GM12801 (cell line): Measurements from ENCODE around the gene CTNND2.

Source experiments
- TF ChIP-seq, protein P1 (sequence below): IDR thresholded peaks from one replicate; pipeline ENCODE4 v1.5.1; 2011; ENCODE audit warnings: control low read depth; ENCODE audit not compliant: insufficient read length; ENCODE audit errors: extremely low read depth

The CTNND2 gene

GRCh38 chr5:11191673-11192072 lies 712.6 kb downstream of the CTNND2 start:
- TF ChIP-seq, protein P1, sequence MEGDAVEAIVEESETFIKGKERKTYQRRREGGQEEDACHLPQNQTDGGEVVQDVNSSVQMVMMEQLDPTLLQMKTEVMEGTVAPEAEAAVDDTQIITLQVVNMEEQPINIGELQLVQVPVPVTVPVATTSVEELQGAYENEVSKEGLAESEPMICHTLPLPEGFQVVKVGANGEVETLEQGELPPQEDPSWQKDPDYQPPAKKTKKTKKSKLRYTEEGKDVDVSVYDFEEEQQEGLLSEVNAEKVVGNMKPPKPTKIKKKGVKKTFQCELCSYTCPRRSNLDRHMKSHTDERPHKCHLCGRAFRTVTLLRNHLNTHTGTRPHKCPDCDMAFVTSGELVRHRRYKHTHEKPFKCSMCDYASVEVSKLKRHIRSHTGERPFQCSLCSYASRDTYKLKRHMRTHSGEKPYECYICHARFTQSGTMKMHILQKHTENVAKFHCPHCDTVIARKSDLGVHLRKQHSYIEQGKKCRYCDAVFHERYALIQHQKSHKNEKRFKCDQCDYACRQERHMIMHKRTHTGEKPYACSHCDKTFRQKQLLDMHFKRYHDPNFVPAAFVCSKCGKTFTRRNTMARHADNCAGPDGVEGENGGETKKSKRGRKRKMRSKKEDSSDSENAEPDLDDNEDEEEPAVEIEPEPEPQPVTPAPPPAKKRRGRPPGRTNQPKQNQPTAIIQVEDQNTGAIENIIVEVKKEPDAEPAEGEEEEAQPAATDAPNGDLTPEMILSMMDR = no peak

DNA sequence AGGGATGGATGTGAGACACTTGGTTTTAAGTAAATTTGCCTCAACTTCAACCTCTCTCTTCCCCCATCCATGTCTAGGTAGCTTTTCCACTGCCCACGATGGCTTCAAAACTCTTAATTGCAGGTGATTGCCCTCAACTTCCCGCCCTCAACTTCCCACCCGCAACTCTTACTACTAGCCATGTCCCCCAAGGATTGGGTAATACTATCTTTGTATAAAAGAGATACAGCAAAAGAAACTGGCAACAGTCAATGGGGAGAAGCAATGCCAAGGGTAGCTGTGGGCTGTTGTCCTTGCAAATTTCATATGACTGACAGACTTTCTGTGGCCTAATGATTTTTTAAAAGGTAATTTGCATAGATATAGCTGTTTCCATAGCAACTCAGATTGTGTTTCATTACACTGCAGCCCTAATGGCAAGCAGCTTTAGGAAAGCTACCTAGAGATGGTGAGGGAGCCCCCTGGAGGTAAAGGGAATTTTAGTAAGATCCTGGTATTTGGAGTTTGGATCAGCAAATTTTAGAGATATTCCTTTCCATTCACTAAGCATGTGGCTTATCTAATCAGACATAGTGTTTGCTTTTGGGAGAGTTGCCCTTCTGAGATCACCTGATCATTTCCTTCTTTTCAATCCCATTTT lies 721.7 kb downstream of the CTNND2 start:
- TF ChIP-seq, protein P1 = no peak

DNA sequence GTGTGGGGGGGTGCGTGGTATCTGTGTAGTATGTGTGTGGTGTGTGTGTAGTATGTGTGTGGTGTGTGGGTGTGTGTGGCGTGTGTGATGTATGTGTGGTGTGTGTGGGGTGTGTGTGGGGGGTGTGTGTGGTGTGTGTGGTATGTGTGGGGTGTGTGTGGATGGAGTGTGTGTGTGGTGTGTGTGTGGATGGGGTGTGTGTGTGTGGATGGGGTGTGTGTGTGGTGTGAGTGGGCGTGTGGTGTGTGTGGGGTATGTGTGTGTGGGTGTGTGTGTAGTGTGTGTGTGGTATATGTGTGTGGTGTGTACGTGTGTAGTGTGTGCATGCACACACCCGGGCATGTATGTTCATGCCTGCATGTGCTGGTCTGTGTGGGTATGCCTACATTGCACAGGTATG lies 722.3 kb downstream of the CTNND2 start:
- TF ChIP-seq, protein P1 = no peak

- TF ChIP-seq, protein P1 = no peak
Observed at GRCh38 chr5:11180890-11181289, 723.4 kb downstream of the CTNND2 start.

DNA sequence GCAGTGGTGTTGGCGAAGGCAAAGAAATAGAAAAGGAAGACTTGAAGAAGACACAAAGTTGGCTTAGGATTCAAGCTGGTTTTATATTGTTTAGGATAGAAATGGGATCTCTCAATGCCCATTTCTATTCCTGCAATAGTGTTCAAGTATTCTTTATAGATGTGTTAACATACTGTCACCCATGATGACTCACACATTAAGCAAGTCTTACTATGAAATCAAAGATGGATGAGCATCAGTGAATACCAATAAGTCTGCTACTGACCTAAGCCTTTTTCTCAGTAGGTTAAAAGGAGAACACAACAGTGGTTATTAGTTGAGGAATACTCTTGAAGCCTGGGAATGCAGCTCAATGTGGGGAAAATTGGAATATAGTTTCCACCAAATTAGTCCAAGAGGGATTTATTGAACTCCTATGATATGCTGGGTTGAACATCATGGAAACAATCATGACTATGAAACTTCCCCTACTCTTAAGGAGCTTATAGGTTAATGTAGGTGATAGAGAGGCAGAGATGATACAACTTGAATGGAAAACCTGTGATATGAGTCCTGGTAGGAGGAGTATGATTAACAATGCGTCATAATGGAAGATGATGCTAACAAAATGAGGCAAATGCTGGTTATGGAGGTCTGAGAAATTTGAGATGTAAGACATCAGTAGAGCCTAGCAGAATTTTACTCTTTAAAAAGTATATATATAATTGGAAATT lies 726.1 kb downstream of the CTNND2 start:
- TF ChIP-seq, protein P1 = no peak

DNA sequence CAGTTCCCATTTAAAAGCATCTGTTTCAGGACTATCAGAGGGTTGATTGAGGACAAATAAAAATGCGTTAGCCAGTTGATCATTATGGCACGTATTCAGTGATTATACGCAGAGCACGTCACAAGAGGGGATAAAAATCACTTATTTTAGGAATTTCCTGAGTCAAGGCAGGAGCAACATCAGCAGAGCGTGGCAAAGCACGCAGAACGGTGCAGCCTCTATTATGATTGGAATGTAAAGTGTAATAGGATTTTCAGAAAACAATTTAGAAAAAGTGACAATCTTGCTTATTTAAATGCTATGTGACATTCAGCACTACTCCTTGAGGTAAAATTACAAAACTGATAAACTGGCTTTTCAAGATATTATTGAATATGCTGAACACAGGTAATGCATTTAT lies 729.7 kb downstream of the CTNND2 start:
- TF ChIP-seq, protein P1 = no peak

GRCh38 chr5:11172484-11172883 lies 731.8 kb downstream of the CTNND2 start:
- TF ChIP-seq, protein P1 = no peak
